Peyer's patch (tissue), 4 donors: ENCODE results near the gene ZBTB8A.

ENCODE experiments used
- CTCF ChIP-seq, 6 experiments: fragments of 450-650 bp in 4 of 6; fragments of 200-600 bp in 2 of 6; sonication (generic) in 1 of 6; IDR thresholded peaks; one replicate each; pipeline ENCODE4 v1.5.1; 2017 to 2019; ENCODE audit warnings: antibody characterized with exemption in 6 of 6, mild to moderate bottlenecking in 3 of 6, moderate library complexity in 1 of 6
- POLR2A ChIP-seq, 2 donors: fragments of 450-650 bp; IDR thresholded peaks; one replicate each; pipeline ENCODE4 v1.5.1; 2017; ENCODE audit warnings: antibody characterized with exemption in 2 of 2, mild to moderate bottlenecking in 2 of 2, moderate library complexity in 2 of 2

- no peak for TF ChIP-seq CTCF (IDR thresholded peaks at IDR 0.05)
- TF ChIP-seq POLR2A (IDR thresholded peaks at IDR 0.05), result no peak
Observed at GRCh38 chr1:32503153-32503552, 36.1 kb upstream of the ZBTB8A start.
